Heart left ventricle (tissue), 16 donors: ENCODE measurements around the gene LRRC75B. TPM values are rescaled to one million over a fixed set of nuclear protein-coding genes. Genes with fewer than 3 reads are reported as not detected.

Experiments
- ATAC-seq, 4 donors: fragments of 200-7000 bp; cut with Tn5 transposase; one replicate each; pipeline ENCODE4 v1.9.1; 2020 to 2022; ENCODE audit warnings: moderate library complexity in 4 of 4, mild to moderate bottlenecking in 3 of 4, moderate number of reproducible peaks in 1 of 4
- DNase-seq, 5 donors: peaks; one replicate each; pipeline ENCODE4 v3.0.0-alpha.2; 2020
- H3K27ac ChIP-seq, 12 donors: fragments of 200-600 bp; sonication (generic) in 4 of 12; one replicate each; pipeline versions ENCODE4 v1.5.0 to v1.8.0; 2016 to 2022; ENCODE audit warnings: mild to moderate bottlenecking in 2 of 12
- H3K27me3 ChIP-seq, 9 donors: fragments of 200-600 bp; sonication (generic) in 2 of 9; one replicate each; pipeline versions ENCODE4 v1.5.1 to v1.8.0; 2016 to 2022; ENCODE audit warnings: mild to moderate bottlenecking in 3 of 9
- H3K36me3 ChIP-seq, 9 donors: fragments of 200-600 bp; sonication (generic) in 2 of 9; one replicate each; pipeline versions ENCODE4 v1.5.0 to v1.8.0; 2018 to 2022; ENCODE audit warnings: mild to moderate bottlenecking in 2 of 9
- H3K4me1 ChIP-seq, 12 donors: fragments of 200-600 bp; sonication (generic) in 4 of 12; one replicate each; pipeline versions ENCODE4 v1.5.0 to v1.8.0; 2016 to 2022; ENCODE audit warnings: mild to moderate bottlenecking in 3 of 12
- H3K4me3 ChIP-seq, 12 donors: fragments of 200-600 bp; sonication (generic) in 4 of 12; one replicate each; pipeline versions ENCODE4 v1.5.0 to v1.8.0; 2017 to 2022; ENCODE audit warnings: mild to moderate bottlenecking in 9 of 12, moderate library complexity in 4 of 12
- H3K9me3 ChIP-seq, 12 donors: fragments of 200-600 bp; sonication (generic) in 4 of 12; one replicate each; pipeline versions ENCODE4 v1.5.0 to v1.8.0; 2016 to 2022; ENCODE audit warnings: mild to moderate bottlenecking in 1 of 12
- POLR2A ChIP-seq, 2 donors: fragments of 450-650 bp; IDR thresholded peaks; one replicate each; pipeline ENCODE4 v1.6.1; 2017; ENCODE audit warnings: antibody characterized with exemption in 2 of 2, mild to moderate bottlenecking in 2 of 2, moderate library complexity in 2 of 2
- WGBS, 4 donors: extraction: QIAGEN DNeasy Blood & Tissue Kit in 2 of 4; methylation state at CpG; one replicate each; pipeline versions ENCODE4 v1.1.5 to v1.1.7; 2013 to 2018; 5-methylcytosine and 5-hydroxymethylcytosine counted together
- intact Hi-C, 10 donors: fragments of 100-400 bp; cut with DNase I; formaldehyde crosslinking; loops; one replicate each; pipeline versions ENCODE4 v1.11.1 to v1.14.2; 2022
- polyA plus RNA-seq, 2 donors: library from polyadenylated mRNA; stranded (reverse); fragments of 200-250 nt; gene quantifications; one replicate each; pipeline ENCODE4 v1.2.3, GENCODE V29; 2013
- total RNA-seq, 9 donors: library from RNA; depleted of rRNA in 2 of 9; stranded (reverse); fragments of >200 nt in 2 of 9; fragmentation: NEBNext Ultra II Directional in 3 of 9; extraction: Animal tissue kit (Norgen Biotek cat#: 25700) in 3 of 9; gene quantifications; one replicate each; pipeline versions ENCODE4 v1.1.0 to v1.2.4, GENCODE V29; 2016 to 2023
- TF ChIP-seq, protein P1 (sequence below), 12 donors: fragments of 200-600 bp; sonication (generic) in 4 of 12; IDR thresholded peaks; one replicate each; pipeline versions ENCODE4 v1.5.0 to v1.8.0; 2018 to 2022; ENCODE audit warnings: antibody characterized with exemption in 12 of 12, mild to moderate bottlenecking in 5 of 12
- donor health status: ischemic (EF 13 %, LVEDD 7.1; RV severe dilation, severe dysfunction).
- donor health status: healthy with polysubstance abuse.
- donor health status: DM: no; HTN: yes; CAD: no.
- donor health status: DM: no; HTN: no; CAD: no.
- donor health status: ischemic (EF 25% LVEDD 6.9; RV normal size, moderate dysfunction).
- donor health status: ischemic (EF 25% LVEDD 5.7; RV mildly dilated, moderate dysfunction).
- donor health status: healthy.
- donor health status: DM: yes; HTN: yes; CAD: no.
- donor health status: ischemic (EF 35%, LVEDD 5.7; RV mildly dilated, moderate dysfunction).
- donor health status: nonischemic (EF 11% LVEDD 7.7; RV severe dilation, severe dysfunction).
- donor health status: DM: yes; HTN: yes; CAD: no.
- donor health status: PGD.
- donor health status: ischemic (EF 29% LVEDD 5.4; RV normal size, mild dysfunction).
- donor health status: nonischemic (EF 23%, LVEDD 6.1; RV moderate dilation, normal function).

Gene LRRC75B
- total and polyA plus RNA-seq, 11 donors: 2.6 to 8.0 (median 4.5) TPM

GRCh38 chr22:24543185-24543601, 49.7 kb downstream of the LRRC75B start:
- 70 to 84% (median 74%) methylated on average over 3 to 7 of the region's 7 CpGs for WGBS, 4 donors
- peaks cover 4 to 57% (median 28%) of the 10 kb centered on the region in 12 donors for H3K4me1 ChIP-seq
- no peak for TF ChIP-seq POLR2A (IDR thresholded peaks at IDR 0.05)
- TF ChIP-seq, protein P1, sequence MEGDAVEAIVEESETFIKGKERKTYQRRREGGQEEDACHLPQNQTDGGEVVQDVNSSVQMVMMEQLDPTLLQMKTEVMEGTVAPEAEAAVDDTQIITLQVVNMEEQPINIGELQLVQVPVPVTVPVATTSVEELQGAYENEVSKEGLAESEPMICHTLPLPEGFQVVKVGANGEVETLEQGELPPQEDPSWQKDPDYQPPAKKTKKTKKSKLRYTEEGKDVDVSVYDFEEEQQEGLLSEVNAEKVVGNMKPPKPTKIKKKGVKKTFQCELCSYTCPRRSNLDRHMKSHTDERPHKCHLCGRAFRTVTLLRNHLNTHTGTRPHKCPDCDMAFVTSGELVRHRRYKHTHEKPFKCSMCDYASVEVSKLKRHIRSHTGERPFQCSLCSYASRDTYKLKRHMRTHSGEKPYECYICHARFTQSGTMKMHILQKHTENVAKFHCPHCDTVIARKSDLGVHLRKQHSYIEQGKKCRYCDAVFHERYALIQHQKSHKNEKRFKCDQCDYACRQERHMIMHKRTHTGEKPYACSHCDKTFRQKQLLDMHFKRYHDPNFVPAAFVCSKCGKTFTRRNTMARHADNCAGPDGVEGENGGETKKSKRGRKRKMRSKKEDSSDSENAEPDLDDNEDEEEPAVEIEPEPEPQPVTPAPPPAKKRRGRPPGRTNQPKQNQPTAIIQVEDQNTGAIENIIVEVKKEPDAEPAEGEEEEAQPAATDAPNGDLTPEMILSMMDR (IDR thresholded peaks at IDR 0.05): no peak
- H3K36me3 ChIP-seq: peaks cover 5 to 93% (median 79%) of the 10 kb centered on the region in 9 donors
- H3K27me3 ChIP-seq: no peaks in the 10 kb centered on the region
- no peaks in the 10 kb centered on the region for H3K9me3 ChIP-seq
- no peak for DNase-seq
- H3K4me3 ChIP-seq: no peak overlapping the region
- intact Hi-C loops: no loop called here
- ATAC-seq: peak in 3 of 4 donors; percentile 5 to 15 (median 9)
- H3K27ac ChIP-seq: peak overlapping the region in 8 of 12 donors; percentile 1 to 60 (median 33)

GRCh38 chr22:24542641-24543040, 50.2 kb downstream of the LRRC75B start:
- ATAC-seq: peak; percentile 59 to 79 (median 69)
- DNase-seq: peak; percentile 60 to 79 (median 74)
- Histone ChIP-seq H3K4me3 (no peak overlapping the region), H3K27ac (peak overlapping the region in 6 of 12 donors; percentile 1 to 60 (median 20)), H3K36me3 (peaks cover 5 to 91% (median 74%) of the 10 kb centered on the region in 9 donors), H3K27me3 (no peaks in the 10 kb centered on the region), H3K4me1 (peaks cover 4 to 57% (median 28%) of the 10 kb centered on the region in 12 donors), H3K9me3 (no peaks in the 10 kb centered on the region)
- intact Hi-C loops: no loop called here
- TF ChIP-seq POLR2A (IDR thresholded peaks at IDR 0.05): no peak
- TF ChIP-seq, protein P1 (IDR thresholded peaks at IDR 0.05): peak in 1 of 12 donors; percentile 38
- WGBS, 4 donors: 40 to 57% (median 52%) methylated on average over 2 to 9 of the region's 9 CpGs

GRCh38 chr22:24541681-24542515, 51.0 kb downstream of the LRRC75B start:
- intact Hi-C loops: no loop called here
- Histone ChIP-seq H3K4me1 (peaks cover 4 to 57% (median 28%) of the 10 kb centered on the region in 12 donors), H3K27ac (peak overlapping the region in 3 of 12 donors; percentile 1 to 9 (median 6)), H3K4me3 (no peak overlapping the region), H3K27me3 (no peaks in the 10 kb centered on the region), H3K36me3 (peaks cover 3 to 90% (median 66%) of the 10 kb centered on the region in 9 donors), H3K9me3 (no peaks in the 10 kb centered on the region)
- WGBS, 4 donors: 65 to 81% (median 78%) methylated on average over 3 to 6 of the region's 6 CpGs
- no peak for ATAC-seq
- DNase-seq: no peak
- TF ChIP-seq POLR2A (IDR thresholded peaks at IDR 0.05): no peak
- TF ChIP-seq, protein P1 (IDR thresholded peaks at IDR 0.05): no peak

- 56 to 82% (median 78%) methylated on average over 2 of the region's 2 CpGs for WGBS, 4 donors
- intact Hi-C loops: no loop called here
- no peak overlapping the region for H3K4me3 ChIP-seq
- no peaks in the 10 kb centered on the region for H3K27me3 ChIP-seq
- no peak for DNase-seq
- H3K27ac ChIP-seq: no peak overlapping the region
- H3K4me1 ChIP-seq: peaks cover 4 to 57% (median 26%) of the 10 kb centered on the region in 12 donors
- no peak for TF ChIP-seq POLR2A (IDR thresholded peaks at IDR 0.05)
- TF ChIP-seq, protein P1 (IDR thresholded peaks at IDR 0.05): no peak
- no peak for ATAC-seq
- H3K9me3 ChIP-seq: no peaks in the 10 kb centered on the region
- H3K36me3 ChIP-seq: peaks cover 0 to 81% (median 59%) of the 10 kb centered on the region in 9 donors
Measured at GRCh38 chr22:24540470-24540869, 52.4 kb downstream of the LRRC75B start.
